GM12873 (cell line): ENCODE data around the gene PPP1R3A.

Experiments used
- CTCF ChIP-seq: IDR thresholded peaks from 2 replicates; pipeline ENCODE4 v1.5.1; 2012; ENCODE audit warnings: low read depth, mild to moderate bottlenecking, moderate library complexity, low read length, control low read depth; ENCODE audit not compliant: insufficient read depth; ENCODE audit errors: missing control alignments

Gene PPP1R3A

GRCh38 chr7:113856010-113856409 is 62.8 kb downstream of the PPP1R3A start:
- TF ChIP-seq CTCF = no peak

- TF ChIP-seq CTCF = no peak
These were observed 77.9 kb downstream of the PPP1R3A start for GRCh38 chr7:113840954-113841353.

- TF ChIP-seq CTCF = no peak
These were observed 83.4 kb downstream of the PPP1R3A start for GRCh38 chr7:113835367-113835766.

- TF ChIP-seq CTCF = no peak
These were observed 86.5 kb downstream of the PPP1R3A start for GRCh38 chr7:113832196-113832745.

GRCh38 chr7:113831556-113831955 is 87.3 kb downstream of the PPP1R3A start:
- no peak for TF ChIP-seq CTCF

- no peak for TF ChIP-seq CTCF
These were observed 90.2 kb downstream of the PPP1R3A start for GRCh38 chr7:113828581-113828980.
